ENCODE data around the gene CD302. TPM values are rescaled to one million over a fixed set of nuclear protein-coding genes. Genes with fewer than 3 reads are reported as not detected.
A peak's percentile ranks its signal among the peaks of the same experiment; 100 is the strongest.

CD302 gene
- total and polyA plus RNA-seq, 3 experiments from 2014 or later = 0.28 to 0.75 (median 0.70) TPM

GRCh38 chr2:159775021-159775420, 23.0 kb downstream of the CD302 start:
- ChIA-PET CTCF (no interaction called here), POLR2A (interaction anchor here (0.7 kb wide), 1 partner anchor 577 kb away, joined by 3 read pairs; no protein-coding TSS in a partner anchor)
- peaks cover 1 to 11% (median 3%) of the 10 kb centered on the region in 3 donors for H3K4me1 Mint-ChIP-seq
- Histone ChIP-seq H3K27me3 (ENCODE audit: insufficient read depth, low read length, poor library complexity, severe bottlenecking) (no peaks in the 10 kb centered on the region), H3K36me3 (ENCODE audit: insufficient read depth, low read length) (no peaks in the 10 kb centered on the region), H3K9me3 (ENCODE audit: low read length) (no peaks in the 10 kb centered on the region), H3K27ac (ENCODE audit: low read depth, low read length) (no peak overlapping the region), H3K4me1 (ENCODE audit: insufficient read depth, low read length) (no peaks in the 10 kb centered on the region), H3K4me3 (ENCODE audit: low read length) (no peak overlapping the region)
- H3K4me3 Mint-ChIP-seq = no peak overlapping the region
- H3K36me3 Mint-ChIP-seq = peaks cover 0 to 21% (median 6%) of the 10 kb centered on the region in 3 donors
- no peak for DNase-seq
- H3K27ac Mint-ChIP-seq = peak overlapping the region in 3 of 8 donors; percentile 18 to 88 (median 50)
- H3K27me3 Mint-ChIP-seq = no peaks in the 10 kb centered on the region
- H3K9me3 Mint-ChIP-seq = no peaks in the 10 kb centered on the region

- Mint-ChIP-seq H3K9me3 (no peaks in the 10 kb centered on the region), H3K27ac (peak overlapping the region in 6 of 8 donors; percentile 4 to 88 (median 37)), H3K27me3 (no peaks in the 10 kb centered on the region), H3K4me1 (peaks cover 1 to 11% (median 3%) of the 10 kb centered on the region in 3 donors), H3K4me3 (no peak overlapping the region), H3K36me3 (peaks cover 0 to 23% (median 6%) of the 10 kb centered on the region in 3 donors)
- Histone ChIP-seq H3K4me3 (ENCODE audit: low read length) (no peak overlapping the region), H3K9me3 (ENCODE audit: low read length) (no peaks in the 10 kb centered on the region), H3K4me1 (ENCODE audit: insufficient read depth, low read length) (no peaks in the 10 kb centered on the region), H3K27ac (ENCODE audit: low read depth, low read length) (no peak overlapping the region), H3K27me3 (ENCODE audit: insufficient read depth, low read length, poor library complexity, severe bottlenecking) (no peaks in the 10 kb centered on the region), H3K36me3 (ENCODE audit: insufficient read depth, low read length) (no peaks in the 10 kb centered on the region)
- no peak for DNase-seq
- ChIA-PET POLR2A (no interaction called here), CTCF (no interaction called here)
These were observed 23.5 kb downstream of the CD302 start for GRCh38 chr2:159774370-159774990.

GRCh38 chr2:159773886-159774285, 24.1 kb downstream of the CD302 start:
- ChIA-PET POLR2A (no interaction called here), CTCF (no interaction called here)
- H3K36me3 Mint-ChIP-seq = peaks cover 0 to 26% (median 6%) of the 10 kb centered on the region in 3 donors
- Histone ChIP-seq H3K9me3 (ENCODE audit: low read length) (no peaks in the 10 kb centered on the region), H3K36me3 (ENCODE audit: insufficient read depth, low read length) (no peaks in the 10 kb centered on the region), H3K4me1 (ENCODE audit: insufficient read depth, low read length) (no peaks in the 10 kb centered on the region), H3K4me3 (ENCODE audit: low read length) (no peak overlapping the region), H3K27me3 (ENCODE audit: insufficient read depth, low read length, poor library complexity, severe bottlenecking) (no peaks in the 10 kb centered on the region), H3K27ac (ENCODE audit: low read depth, low read length) (no peak overlapping the region)
- peak overlapping the region in 1 of 8 donors; percentile 77 for H3K27ac Mint-ChIP-seq
- no peaks in the 10 kb centered on the region for H3K9me3 Mint-ChIP-seq
- no peak for DNase-seq
- no peak overlapping the region for H3K4me3 Mint-ChIP-seq
- peaks cover 1 to 11% (median 3%) of the 10 kb centered on the region in 3 donors for H3K4me1 Mint-ChIP-seq
- no peaks in the 10 kb centered on the region for H3K27me3 Mint-ChIP-seq

DNA sequence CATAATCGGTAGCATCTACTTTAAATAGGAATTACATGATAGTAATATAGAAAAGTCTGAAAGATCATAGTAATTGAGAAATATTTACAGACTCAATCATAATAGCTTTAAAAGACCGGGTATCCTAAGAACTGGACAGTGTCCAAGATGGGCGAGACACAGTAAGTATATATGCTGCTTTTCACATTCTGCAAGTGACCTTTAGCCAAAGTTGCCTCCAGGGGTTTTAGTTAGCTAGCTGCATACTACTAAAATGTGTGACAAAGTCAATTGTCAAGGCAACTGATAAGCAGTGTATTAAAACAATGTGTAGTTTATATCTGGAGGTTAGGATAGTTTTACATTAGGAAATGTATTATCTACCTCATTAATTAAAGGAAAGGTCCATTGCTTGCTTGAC, 24.6 kb downstream of the CD302 start:
- Histone ChIP-seq H3K4me3 (ENCODE audit: low read length) (no peak overlapping the region), H3K36me3 (ENCODE audit: insufficient read depth, low read length) (no peaks in the 10 kb centered on the region), H3K27me3 (ENCODE audit: insufficient read depth, low read length, poor library complexity, severe bottlenecking) (no peaks in the 10 kb centered on the region), H3K4me1 (ENCODE audit: insufficient read depth, low read length) (no peaks in the 10 kb centered on the region), H3K9me3 (ENCODE audit: low read length) (no peaks in the 10 kb centered on the region), H3K27ac (ENCODE audit: low read depth, low read length) (no peak overlapping the region)
- Mint-ChIP-seq H3K4me1 (peaks cover 1 to 9% (median 3%) of the 10 kb centered on the region in 3 donors), H3K36me3 (peaks cover 0 to 30% (median 6%) of the 10 kb centered on the region in 3 donors), H3K27me3 (no peaks in the 10 kb centered on the region), H3K9me3 (no peaks in the 10 kb centered on the region), H3K27ac (no peak overlapping the region), H3K4me3 (no peak overlapping the region)
- DNase-seq = no peak
- ChIA-PET CTCF (no interaction called here), POLR2A (no interaction called here)

DNA sequence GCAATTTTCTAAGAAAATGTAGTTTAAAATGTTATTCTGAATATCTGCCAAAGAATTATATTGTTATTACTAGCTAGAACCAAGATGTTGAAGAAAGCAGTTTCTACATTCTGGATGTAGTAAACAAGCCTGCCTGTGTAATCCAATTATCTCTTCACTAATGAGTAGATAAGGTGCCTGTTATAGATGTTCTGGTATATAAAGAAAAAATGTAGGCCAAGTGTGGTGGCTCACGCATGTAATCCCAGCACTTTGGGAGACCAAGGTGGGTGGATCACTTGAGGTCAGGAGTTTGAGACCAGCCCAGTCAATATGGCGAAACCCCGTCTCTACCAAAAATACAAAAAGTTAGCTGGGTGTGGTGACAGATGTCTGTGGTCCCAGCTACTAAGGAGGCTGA, 28.9 kb downstream of the CD302 start:
- Histone ChIP-seq H3K27ac (ENCODE audit: low read depth, low read length) (no peak overlapping the region), H3K27me3 (ENCODE audit: insufficient read depth, low read length, poor library complexity, severe bottlenecking) (no peaks in the 10 kb centered on the region), H3K36me3 (ENCODE audit: insufficient read depth, low read length) (peaks cover 13% of the 10 kb centered on the region), H3K4me3 (ENCODE audit: low read length) (no peak overlapping the region), H3K4me1 (ENCODE audit: insufficient read depth, low read length) (no peaks in the 10 kb centered on the region), H3K9me3 (ENCODE audit: low read length) (no peaks in the 10 kb centered on the region)
- H3K36me3 Mint-ChIP-seq = peaks cover 0 to 69% (median 15%) of the 10 kb centered on the region in 3 donors
- no peak for DNase-seq
- H3K4me3 Mint-ChIP-seq = no peak overlapping the region
- no peaks in the 10 kb centered on the region for H3K9me3 Mint-ChIP-seq
- H3K27ac Mint-ChIP-seq = peak overlapping the region in 1 of 8 donors; percentile 55
- POLR2A ChIA-PET = no interaction called here
- peaks cover 4 to 8% (median 8%) of the 10 kb centered on the region in 3 donors for H3K4me1 Mint-ChIP-seq
- CTCF ChIA-PET = no interaction called here
- H3K27me3 Mint-ChIP-seq = no peaks in the 10 kb centered on the region

DNA sequence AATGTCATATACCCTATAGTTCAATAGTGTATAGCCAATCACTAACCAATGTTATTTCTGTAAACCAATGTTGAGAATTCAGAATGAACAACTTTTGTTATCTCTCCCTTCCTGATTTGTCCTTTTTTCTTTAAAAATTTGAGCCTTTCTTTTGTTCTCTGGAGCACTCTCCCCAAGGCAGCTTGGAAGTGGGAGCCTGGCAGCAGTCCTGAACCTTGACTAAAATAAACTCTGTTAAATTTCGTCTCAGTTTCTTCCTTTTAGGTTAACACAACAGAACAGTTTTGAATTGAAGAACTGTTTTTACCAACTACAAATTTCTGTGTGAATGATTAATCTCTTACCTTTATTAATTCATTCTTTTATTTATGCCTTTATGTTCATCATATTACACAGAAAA, 35.9 kb downstream of the CD302 start:
- ChIA-PET POLR2A (no interaction called here), CTCF (no interaction called here)
- H3K9me3 ChIP-seq (ENCODE audit: low read length) = no peaks in the 10 kb centered on the region
- peak overlapping the region in 2 of 8 donors; percentile 37 to 48 for H3K27ac Mint-ChIP-seq
- H3K27ac ChIP-seq (ENCODE audit: low read depth, low read length) = no peak overlapping the region
- H3K27me3 ChIP-seq (ENCODE audit: insufficient read depth, low read length, poor library complexity, severe bottlenecking) = no peaks in the 10 kb centered on the region
- peaks cover 10 to 85% (median 26%) of the 10 kb centered on the region in 3 donors for H3K36me3 Mint-ChIP-seq
- H3K9me3 Mint-ChIP-seq = no peaks in the 10 kb centered on the region
- no peak overlapping the region for H3K4me3 Mint-ChIP-seq
- H3K4me3 ChIP-seq (ENCODE audit: low read length) = no peak overlapping the region
- no peaks in the 10 kb centered on the region for H3K4me1 ChIP-seq (ENCODE audit: insufficient read depth, low read length)
- H3K36me3 ChIP-seq (ENCODE audit: insufficient read depth, low read length) = peaks cover 19% of the 10 kb centered on the region
- DNase-seq = no peak
- H3K4me1 Mint-ChIP-seq = peaks cover 23 to 42% (median 40%) of the 10 kb centered on the region in 3 donors
- H3K27me3 Mint-ChIP-seq = no peaks in the 10 kb centered on the region

DNA sequence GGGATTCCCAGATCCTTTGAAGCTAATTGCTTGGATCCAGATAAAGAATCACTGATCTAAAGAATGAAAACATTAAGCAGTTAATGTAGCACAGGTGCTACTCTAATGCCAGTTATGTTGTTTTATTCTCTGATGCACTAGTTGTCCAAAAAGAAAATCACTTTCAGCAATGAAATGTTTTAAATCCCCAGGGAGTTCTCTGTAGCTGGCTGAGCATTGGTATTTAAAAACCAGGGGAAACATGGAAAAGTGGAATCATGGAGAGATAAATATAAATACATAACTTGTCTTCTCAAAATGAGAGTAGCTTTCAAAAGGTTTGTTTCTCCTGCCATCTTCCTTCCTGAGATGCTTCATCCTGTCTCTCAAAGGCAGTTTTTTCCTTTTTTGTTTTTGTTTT, 37.7 kb downstream of the CD302 start:
- no peak overlapping the region for H3K4me3 Mint-ChIP-seq
- H3K4me1 Mint-ChIP-seq = peaks cover 18 to 40% (median 38%) of the 10 kb centered on the region in 3 donors
- no peaks in the 10 kb centered on the region for H3K27me3 Mint-ChIP-seq
- Histone ChIP-seq H3K4me1 (ENCODE audit: insufficient read depth, low read length) (no peaks in the 10 kb centered on the region), H3K27ac (ENCODE audit: low read depth, low read length) (no peak overlapping the region), H3K27me3 (ENCODE audit: insufficient read depth, low read length, poor library complexity, severe bottlenecking) (no peaks in the 10 kb centered on the region), H3K4me3 (ENCODE audit: low read length) (no peak overlapping the region), H3K9me3 (ENCODE audit: low read length) (no peaks in the 10 kb centered on the region), H3K36me3 (ENCODE audit: insufficient read depth, low read length) (peaks cover 20% of the 10 kb centered on the region)
- no peak for DNase-seq
- H3K27ac Mint-ChIP-seq = peak overlapping the region in 4 of 8 donors; percentile 22 to 67 (median 54)
- ChIA-PET POLR2A (no interaction called here), CTCF (no interaction called here)
- H3K9me3 Mint-ChIP-seq = no peaks in the 10 kb centered on the region
- peaks cover 10 to 72% (median 19%) of the 10 kb centered on the region in 3 donors for H3K36me3 Mint-ChIP-seq

DNA sequence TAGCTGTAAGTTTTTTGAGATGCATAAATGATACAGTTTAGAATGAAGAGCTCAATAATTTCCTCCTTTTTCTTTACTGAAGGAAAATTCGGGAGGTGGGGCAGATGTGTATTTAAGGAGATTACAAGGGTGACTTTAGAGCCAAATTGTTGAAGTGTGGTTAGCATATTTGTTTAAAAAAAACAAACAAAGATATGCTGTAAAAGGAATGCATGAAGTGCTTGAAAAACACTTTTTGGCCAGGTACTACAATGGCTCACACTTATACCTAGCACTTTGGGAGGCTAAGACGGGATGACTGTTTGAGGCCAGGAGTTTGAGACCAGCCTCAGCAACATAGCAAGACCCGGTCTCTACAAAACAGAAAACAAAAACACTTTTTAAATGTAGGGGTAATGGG, 38.4 kb downstream of the CD302 start:
- Histone ChIP-seq H3K4me1 (ENCODE audit: insufficient read depth, low read length) (no peaks in the 10 kb centered on the region), H3K36me3 (ENCODE audit: insufficient read depth, low read length) (peaks cover 14% of the 10 kb centered on the region), H3K27me3 (ENCODE audit: insufficient read depth, low read length, poor library complexity, severe bottlenecking) (no peaks in the 10 kb centered on the region), H3K9me3 (ENCODE audit: low read length) (no peaks in the 10 kb centered on the region), H3K27ac (ENCODE audit: low read depth, low read length) (no peak overlapping the region), H3K4me3 (ENCODE audit: low read length) (no peak overlapping the region)
- POLR2A ChIA-PET = no interaction called here
- no peak overlapping the region for H3K4me3 Mint-ChIP-seq
- no peaks in the 10 kb centered on the region for H3K9me3 Mint-ChIP-seq
- H3K27ac Mint-ChIP-seq = peak overlapping the region in 3 of 8 donors; percentile 46 to 58 (median 52)
- H3K36me3 Mint-ChIP-seq = peaks cover 10 to 64% (median 18%) of the 10 kb centered on the region in 3 donors
- no peaks in the 10 kb centered on the region for H3K27me3 Mint-ChIP-seq
- peaks cover 18 to 40% (median 34%) of the 10 kb centered on the region in 3 donors for H3K4me1 Mint-ChIP-seq
- DNase-seq = no peak
- CTCF ChIA-PET = no interaction called here
